ENCODE results near the gene PTGS2. TPM values are rescaled to one million over a fixed set of nuclear protein-coding genes. Genes with fewer than 3 reads are reported as not detected.
A peak's percentile ranks its signal among the peaks of the same experiment; 100 is the strongest.
"Not testable (repeated sequence)": the region's sequence is repeated elsewhere in the genome, so short reads cannot be mapped to it uniquely, and the experiment has no call there.

Gene PTGS2
- total and polyA plus RNA-seq, 11 donors, result 0.15 to 4.2 (median 0.56) TPM

DNA sequence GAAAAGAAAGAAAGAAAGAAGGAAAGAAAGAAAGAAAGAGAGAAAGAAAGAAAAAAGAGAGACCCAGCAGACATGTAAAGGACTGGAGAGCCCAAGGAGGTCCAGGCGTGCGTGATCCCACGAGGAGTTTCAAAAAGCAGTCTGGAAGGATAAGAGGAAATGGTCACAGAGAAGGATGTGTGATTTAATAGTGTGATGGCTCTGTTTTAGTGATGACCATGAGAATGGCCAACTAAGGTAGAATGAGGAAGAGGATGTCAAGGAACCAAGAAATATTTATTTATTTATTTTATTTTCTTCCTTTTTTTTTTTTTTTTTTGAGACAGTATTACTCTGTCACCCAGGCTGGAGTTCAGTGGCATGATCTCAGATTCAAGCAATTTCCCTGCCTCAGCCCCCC, 25.5 kb downstream of the PTGS2 start:
- H3K27ac ChIP-seq, result no peak overlapping the region
- no peaks in the 10 kb centered on the region for H3K9me3 ChIP-seq
- H3K27me3 ChIP-seq, result no peaks in the 10 kb centered on the region
- H3K36me3 ChIP-seq, result no peaks in the 10 kb centered on the region
- no peak overlapping the region for H3K4me3 ChIP-seq
- peaks cover 0 to 6% (median 0%) of the 10 kb centered on the region in 12 donors for H3K4me1 ChIP-seq
- DNase-seq, result no peak
- TF ChIP-seq POLR2A (IDR thresholded peaks at IDR 0.05), result no peak
- TF ChIP-seq, protein P1, sequence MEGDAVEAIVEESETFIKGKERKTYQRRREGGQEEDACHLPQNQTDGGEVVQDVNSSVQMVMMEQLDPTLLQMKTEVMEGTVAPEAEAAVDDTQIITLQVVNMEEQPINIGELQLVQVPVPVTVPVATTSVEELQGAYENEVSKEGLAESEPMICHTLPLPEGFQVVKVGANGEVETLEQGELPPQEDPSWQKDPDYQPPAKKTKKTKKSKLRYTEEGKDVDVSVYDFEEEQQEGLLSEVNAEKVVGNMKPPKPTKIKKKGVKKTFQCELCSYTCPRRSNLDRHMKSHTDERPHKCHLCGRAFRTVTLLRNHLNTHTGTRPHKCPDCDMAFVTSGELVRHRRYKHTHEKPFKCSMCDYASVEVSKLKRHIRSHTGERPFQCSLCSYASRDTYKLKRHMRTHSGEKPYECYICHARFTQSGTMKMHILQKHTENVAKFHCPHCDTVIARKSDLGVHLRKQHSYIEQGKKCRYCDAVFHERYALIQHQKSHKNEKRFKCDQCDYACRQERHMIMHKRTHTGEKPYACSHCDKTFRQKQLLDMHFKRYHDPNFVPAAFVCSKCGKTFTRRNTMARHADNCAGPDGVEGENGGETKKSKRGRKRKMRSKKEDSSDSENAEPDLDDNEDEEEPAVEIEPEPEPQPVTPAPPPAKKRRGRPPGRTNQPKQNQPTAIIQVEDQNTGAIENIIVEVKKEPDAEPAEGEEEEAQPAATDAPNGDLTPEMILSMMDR (IDR thresholded peaks at IDR 0.05), result no peak
- no peak for ATAC-seq
- 81 to 87% (median 86%) methylated on average over 3 of the region's 3 CpGs for WGBS, 4 donors
- intact Hi-C loops (cut with DNase I), result no loop called here

DNA sequence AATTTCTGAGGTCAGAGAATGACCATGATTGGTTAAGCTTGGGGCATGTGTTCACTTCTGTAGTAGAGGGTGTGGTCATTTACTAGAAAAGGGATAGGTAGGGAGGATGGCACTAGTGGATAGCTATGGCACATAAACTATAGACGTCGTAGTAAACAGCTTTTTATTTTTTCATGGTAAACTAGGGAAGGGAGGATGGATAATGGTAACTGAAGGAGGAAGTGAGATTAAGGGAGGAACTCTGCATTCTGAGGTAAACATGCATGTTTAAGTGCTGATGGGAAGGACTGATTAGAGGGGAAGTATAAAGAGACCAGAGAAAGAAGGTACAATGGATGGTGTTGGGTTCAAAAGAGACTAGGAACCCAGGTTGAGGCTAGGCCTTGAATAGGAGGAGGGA, 26.9 kb downstream of the PTGS2 start:
- intact Hi-C loops (cut with DNase I), result no loop called here
- Histone ChIP-seq H3K9me3 (no peaks in the 10 kb centered on the region), H3K36me3 (no peaks in the 10 kb centered on the region), H3K4me3 (no peak overlapping the region), H3K4me1 (no peaks in the 10 kb centered on the region), H3K27me3 (no peaks in the 10 kb centered on the region), H3K27ac (no peak overlapping the region)
- 80 to 84% (median 81%) methylated on average over 2 of the region's 2 CpGs for WGBS, 4 donors
- ATAC-seq (no peak), DNase-seq (no peak)
- no peak for TF ChIP-seq POLR2A (IDR thresholded peaks at IDR 0.05)
- TF ChIP-seq, protein P1 (IDR thresholded peaks at IDR 0.05), result no peak

DNA sequence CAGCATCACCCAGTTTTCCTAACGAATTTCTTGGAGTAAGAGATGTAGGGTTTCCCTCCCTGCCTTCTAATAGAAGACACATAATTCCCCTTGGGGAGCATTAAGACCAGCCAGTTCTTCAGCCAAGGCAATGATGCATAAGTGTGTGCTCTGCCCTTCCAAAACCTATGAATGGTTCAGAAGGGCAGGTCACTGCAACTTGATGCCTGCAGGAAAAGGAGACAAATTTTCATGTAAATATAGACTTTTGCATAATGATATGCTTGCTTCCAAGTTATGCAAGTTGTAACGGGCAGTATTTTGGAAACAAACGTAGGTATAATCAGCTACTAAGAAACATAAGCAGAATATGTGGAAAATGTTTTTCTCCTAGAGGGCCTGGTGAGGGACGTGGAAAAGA, 31.6 kb downstream of the PTGS2 start:
- Histone ChIP-seq H3K27me3 (no peaks in the 10 kb centered on the region), H3K4me1 (no peaks in the 10 kb centered on the region), H3K27ac (no peak overlapping the region), H3K9me3 (no peaks in the 10 kb centered on the region), H3K4me3 (no peak overlapping the region), H3K36me3 (no peaks in the 10 kb centered on the region)
- no peak for TF ChIP-seq POLR2A (IDR thresholded peaks at IDR 0.05)
- TF ChIP-seq, protein P1 (IDR thresholded peaks at IDR 0.05), result no peak
- DNase-seq (no peak), ATAC-seq (no peak)
- intact Hi-C loops (cut with DNase I), result no loop called here
- 61 to 67% (median 63%) methylated on average over 4 of the region's 4 CpGs for WGBS, 4 donors

DNA sequence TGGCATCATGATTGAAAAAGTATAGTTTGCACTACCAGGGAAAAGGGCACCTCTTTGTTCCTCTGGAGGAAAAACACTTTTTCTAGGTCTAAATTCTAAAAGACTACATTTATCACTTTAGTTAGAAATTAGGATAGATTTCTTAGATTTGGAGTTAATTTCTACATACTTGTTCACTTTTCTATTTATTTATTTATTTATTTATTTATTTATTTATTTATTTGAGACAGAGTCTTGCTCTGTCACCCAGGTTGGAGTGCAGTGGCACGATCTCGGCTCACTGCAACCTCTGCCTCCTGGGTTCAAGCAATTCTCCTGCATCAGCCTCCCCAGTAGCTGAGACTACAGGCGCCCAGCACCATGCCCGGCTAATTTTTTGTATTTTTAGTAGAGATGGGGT, 32.2 kb downstream of the PTGS2 start:
- H3K36me3 ChIP-seq; H3K4me1 ChIP-seq; H3K27ac ChIP-seq; H3K27me3 ChIP-seq; H3K4me3 ChIP-seq; intact Hi-C loops (cut with DNase I); DNase-seq; ATAC-seq; H3K9me3 ChIP-seq: not testable (repeated sequence)
- WGBS, 4 donors, result 93 to 97% (median 94%) methylated on average over 4 of the region's 4 CpGs

DNA sequence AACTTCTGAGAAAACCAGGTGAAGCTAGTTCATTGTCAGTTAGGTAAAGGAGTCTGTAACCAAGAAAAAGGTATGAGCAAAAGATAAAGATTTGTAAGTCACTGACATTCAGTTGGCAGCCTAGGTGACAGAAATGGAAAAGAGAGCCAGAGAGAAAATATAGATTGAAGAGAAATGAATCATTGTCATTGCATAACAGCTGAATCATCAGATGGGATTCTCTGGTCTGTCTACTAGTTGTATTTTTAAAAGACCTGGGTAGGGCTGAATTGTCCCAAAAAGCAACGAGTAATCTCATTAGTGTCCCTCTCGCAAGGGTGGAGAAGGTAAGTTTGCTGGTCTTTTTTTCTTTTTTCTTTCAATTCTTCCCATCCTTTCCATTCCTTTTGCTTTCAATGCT, 36.6 kb downstream of the PTGS2 start:
- TF ChIP-seq, protein P1 (IDR thresholded peaks at IDR 0.05), result no peak
- no peak for TF ChIP-seq POLR2A (IDR thresholded peaks at IDR 0.05)
- no peak for ATAC-seq
- WGBS, 4 donors, result 86 to 88% (median 87%) methylated on average over 2 of the region's 2 CpGs
- intact Hi-C loops (cut with DNase I), result no loop called here
- Histone ChIP-seq H3K9me3 (no peaks in the 10 kb centered on the region), H3K36me3 (no peaks in the 10 kb centered on the region), H3K4me3 (no peak overlapping the region), H3K27me3 (no peaks in the 10 kb centered on the region), H3K4me1 (no peaks in the 10 kb centered on the region), H3K27ac (no peak overlapping the region)
- DNase-seq, result no peak

DNA sequence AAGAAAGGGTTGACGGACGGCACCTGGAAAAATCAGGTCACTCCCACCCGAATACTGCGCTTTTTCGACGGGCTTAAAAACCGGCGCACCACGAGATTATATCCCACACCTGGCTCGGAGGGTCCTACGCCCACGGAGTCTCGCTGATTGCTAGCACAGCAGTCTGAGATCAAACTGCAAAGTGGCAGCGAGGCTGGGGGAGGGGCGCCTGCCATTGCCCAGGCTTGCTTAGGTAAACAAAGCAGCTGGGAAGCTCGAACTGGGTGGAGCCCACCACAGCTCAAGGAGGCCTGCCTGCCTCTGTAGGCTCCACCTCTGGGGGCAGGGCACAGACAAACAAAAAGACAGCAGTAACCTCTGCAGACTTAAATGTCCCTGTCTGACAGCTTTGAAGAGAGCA, 42.7 kb downstream of the PTGS2 start:
- H3K27me3 ChIP-seq; H3K36me3 ChIP-seq; H3K27ac ChIP-seq; H3K4me1 ChIP-seq; H3K9me3 ChIP-seq; intact Hi-C loops (cut with DNase I); DNase-seq; ATAC-seq: not testable (repeated sequence)
- H3K4me3 ChIP-seq, result peak overlapping the region in 1 of 12 donors; percentile 11
- WGBS, 4 donors, result 59 to 78% (median 64%) methylated on average over 15 to 16 of the region's 16 CpGs

All from heart left ventricle (tissue), 16 donors.